ENCODE measurements around the gene LIPK.
"Not testable (repeated sequence)": the region's sequence is repeated elsewhere in the genome, so short reads cannot be mapped to it uniquely, and the experiment has no call there.

Gene LIPK

GRCh38 chr10:88733215-88733614, 27.2 kb downstream of the LIPK start:
- TF ChIP-seq CTCF (IDR thresholded peaks at IDR 0.05; ENCODE audit: low read depth, low read length), result no peak
- in situ Hi-C loops (cut with HindIII; ENCODE audit: low sequenced_read_pairs), result no loop called here

DNA sequence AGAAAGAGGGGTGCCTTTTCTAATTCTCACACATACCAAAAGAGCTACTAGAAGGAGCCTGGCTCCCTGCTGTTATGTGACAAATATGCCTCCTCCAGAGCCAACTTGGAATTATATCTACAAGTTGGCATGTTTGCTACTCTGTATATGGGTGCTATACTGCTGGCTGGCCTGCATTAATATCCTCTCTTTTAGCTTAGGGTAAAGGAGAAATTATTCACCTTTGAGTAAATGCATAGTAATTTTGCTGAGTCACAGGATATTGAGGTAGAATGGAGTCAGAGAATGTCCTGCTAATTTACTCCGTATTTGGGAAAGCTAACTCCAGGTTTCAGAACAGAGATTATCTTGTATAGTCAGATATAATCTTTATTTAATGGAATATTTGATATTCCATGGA, 29.6 kb downstream of the LIPK start:
- H3K4me3 ChIP-seq (ENCODE audit: low read depth, low read length), result no peak overlapping the region
- no peak for TF ChIP-seq CTCF (IDR thresholded peaks at IDR 0.05; ENCODE audit: low read depth, low read length)
- in situ Hi-C loops (cut with HindIII; ENCODE audit: low sequenced_read_pairs), result no loop called here
- peak; percentile 33 for DNase-seq (ENCODE audit: low read depth, low spot score)

More at GRCh38 chr10:88733215-88733614, 27.2 kb downstream of the LIPK start:
- H3K4me3 ChIP-seq (ENCODE audit: low read depth, low read length), result no peak overlapping the region
- DNase-seq (ENCODE audit: low read depth, low spot score), result no peak

DNA sequence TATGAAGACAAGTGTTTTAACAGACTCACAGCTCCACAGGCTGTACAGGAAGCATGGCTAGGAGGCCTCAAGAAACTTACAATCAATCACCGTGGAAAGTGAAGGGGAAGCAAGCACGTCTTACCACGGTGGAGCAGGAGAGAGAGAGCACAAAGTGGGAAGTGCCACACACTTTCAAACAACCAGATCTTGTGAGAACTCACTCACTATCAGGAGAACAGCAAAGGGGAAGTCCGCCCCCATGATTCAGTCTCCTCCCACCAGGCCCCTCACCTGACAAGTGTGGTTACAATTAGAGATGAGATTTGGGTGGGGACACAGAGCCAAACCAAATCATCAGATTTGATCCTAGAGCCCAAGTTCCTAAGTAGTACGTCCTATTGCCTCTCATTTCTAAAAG, 35.9 kb downstream of the LIPK start:
- DNase-seq (ENCODE audit: low read depth, low spot score); in situ Hi-C loops (cut with HindIII; ENCODE audit: low sequenced_read_pairs); H3K4me3 ChIP-seq (ENCODE audit: low read depth, low read length): not testable (repeated sequence)

DNA sequence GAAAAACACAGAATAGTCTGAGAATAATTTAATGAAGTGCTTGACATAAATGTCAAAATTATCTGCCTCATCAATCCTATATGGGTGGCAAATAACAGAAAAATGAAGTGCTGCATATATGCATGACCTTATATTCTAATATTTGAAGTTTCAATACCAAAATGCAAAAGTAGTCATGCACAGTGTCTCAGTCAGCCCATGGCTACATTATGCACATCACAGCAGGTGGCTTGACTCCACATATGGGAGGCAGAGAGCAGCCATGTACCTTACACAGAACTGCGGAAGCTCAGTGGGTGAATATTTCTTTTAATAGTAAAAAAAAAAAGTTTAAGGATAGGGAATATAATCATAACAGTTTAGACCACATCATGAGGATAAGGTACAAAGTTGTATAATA, 36.4 kb downstream of the LIPK start:
- no peak overlapping the region for H3K4me3 ChIP-seq (ENCODE audit: low read depth, low read length)
- TF ChIP-seq CTCF (IDR thresholded peaks at IDR 0.05; ENCODE audit: low read depth, low read length), result no peak
- in situ Hi-C loops (cut with HindIII; ENCODE audit: low sequenced_read_pairs), result no loop called here
- DNase-seq (ENCODE audit: low read depth, low spot score), result no peak

DNA sequence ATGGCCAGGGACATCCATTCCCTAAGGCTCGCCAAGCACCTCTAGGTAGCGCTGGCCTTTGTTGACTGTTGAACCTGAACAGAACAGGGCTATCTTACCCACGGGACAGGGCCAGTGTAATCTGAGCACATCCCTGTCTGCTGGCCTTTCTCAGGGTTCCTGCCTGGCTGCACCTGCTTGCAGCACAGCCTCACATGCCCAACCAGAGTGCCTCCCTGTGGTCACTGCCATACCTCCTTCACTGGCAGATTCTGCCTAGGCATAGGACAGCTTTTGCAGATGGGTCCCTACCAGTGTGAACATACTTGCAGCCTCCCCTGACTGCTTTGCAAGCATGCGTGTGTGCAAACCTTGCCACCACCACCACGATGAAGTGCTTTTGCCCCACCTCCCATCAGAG, 38.0 kb downstream of the LIPK start:
- in situ Hi-C loops (cut with HindIII; ENCODE audit: low sequenced_read_pairs), result no loop called here
- no peak for TF ChIP-seq CTCF (IDR thresholded peaks at IDR 0.05; ENCODE audit: low read depth, low read length)
- DNase-seq (ENCODE audit: low read depth, low spot score), result no peak

DNA sequence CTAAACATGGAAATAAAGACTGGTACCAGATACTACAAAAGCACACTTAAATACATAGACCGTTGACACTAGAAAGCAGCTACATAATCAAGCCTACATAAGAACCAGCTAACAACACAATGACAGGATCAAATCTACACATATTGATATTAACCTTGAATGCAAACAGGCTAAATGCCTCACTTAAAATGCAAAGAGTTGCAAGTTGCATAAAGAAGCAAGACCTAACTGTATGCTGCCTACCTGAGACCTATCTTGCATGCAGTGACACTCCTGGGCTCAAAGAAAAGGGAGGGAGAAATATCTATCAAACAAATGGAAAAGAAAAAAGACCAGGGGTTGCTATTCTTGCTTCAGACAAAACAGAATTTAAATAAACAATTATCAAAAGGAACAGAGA, 39.6 kb downstream of the LIPK start:
- in situ Hi-C loops (cut with HindIII; ENCODE audit: low sequenced_read_pairs), result no loop called here
- no peak for DNase-seq (ENCODE audit: low read depth, low spot score)
- no peak for TF ChIP-seq CTCF (IDR thresholded peaks at IDR 0.05; ENCODE audit: low read depth, low read length)
- H3K4me3 ChIP-seq (ENCODE audit: low read depth, low read length), result no peak overlapping the region

More for the DNA sequence above, 38.0 kb downstream of the LIPK start:
- H3K4me3 ChIP-seq (ENCODE audit: low read depth, low read length), result no peak overlapping the region

- DNase-seq (ENCODE audit: low read depth, low spot score), result peak; percentile 15
- TF ChIP-seq CTCF (IDR thresholded peaks at IDR 0.05; ENCODE audit: low read depth, low read length), result no peak
- H3K4me3 ChIP-seq (ENCODE audit: low read depth, low read length), result no peak overlapping the region
- in situ Hi-C loops (cut with HindIII; ENCODE audit: low sequenced_read_pairs), result no loop called here
Observed at GRCh38 chr10:88754287-88754686, 48.2 kb downstream of the LIPK start.
